ENCODE results near the gene CFAP251. TPM values are rescaled to one million over a fixed set of nuclear protein-coding genes. Genes with fewer than 3 reads are reported as not detected.

CFAP251 gene
- polyA plus RNA-seq, 1 experiment: 1.3 TPM

GRCh38 chr12:121960541-121960940 lies 42.1 kb downstream of the CFAP251 start:
- POLR2A ChIA-PET: no interaction called here
- CTCF ChIA-PET: interaction anchor here (1.3 kb wide), 1 partner anchor 45 kb away, joined by 3 read pairs; no protein-coding TSS in a partner anchor

DNA sequence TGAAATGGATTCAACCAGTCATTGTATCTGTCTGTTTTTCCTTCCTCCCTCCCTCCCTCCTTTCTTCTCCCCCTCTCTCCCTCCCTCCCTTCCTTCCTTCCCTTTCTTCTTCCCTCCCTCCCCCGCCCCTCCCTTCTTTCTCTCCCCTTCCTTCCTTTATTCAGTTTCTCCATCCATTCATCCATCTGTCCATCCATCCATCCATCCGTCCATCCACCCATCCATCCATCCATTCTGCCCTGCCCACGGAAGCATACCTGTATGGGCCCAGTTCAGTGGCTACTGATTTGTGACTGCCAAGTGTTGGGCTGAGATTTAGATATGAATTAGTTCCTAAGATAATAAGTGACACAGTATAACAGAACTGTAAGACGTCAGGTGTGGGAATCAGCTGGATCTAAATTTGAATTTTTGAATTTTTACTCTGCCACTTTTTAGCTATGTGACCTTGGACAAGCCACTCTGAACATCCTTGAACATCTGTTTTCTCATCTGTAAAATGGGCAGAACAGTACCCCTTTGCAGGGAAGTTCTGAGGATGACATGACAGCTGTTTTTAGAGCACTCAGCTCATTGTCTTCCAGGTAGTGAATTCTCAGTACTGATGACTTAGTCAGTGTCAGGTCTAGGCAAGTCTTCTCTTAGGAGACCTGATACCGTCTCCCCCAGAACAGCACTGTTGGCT lies 42.9 kb downstream of the CFAP251 start:
- H3K36me3 ChIP-seq (ENCODE audit: control insufficient read depth, insufficient read depth, low read length): no peaks in the 10 kb centered on the region; the same call in 1 of the 2 replicates
- ChIA-PET CTCF (interaction anchor here (0.8 to 1.2 kb wide), 3 partner anchors 13 to 19 kb away, joined by 3 read pairs; no protein-coding TSS in a partner anchor), POLR2A (no interaction called here)
- no peak for DNase-seq (ENCODE audit: low read depth)
- no peak overlapping the region for H3K4me3 ChIP-seq (ENCODE audit: low read depth, low read length)
- H3K27me3 ChIP-seq (ENCODE audit: control insufficient read depth, insufficient read depth, low read length): no peaks in the 10 kb centered on the region; the same call in 1 of the 2 replicates
- TF ChIP-seq, protein P1, sequence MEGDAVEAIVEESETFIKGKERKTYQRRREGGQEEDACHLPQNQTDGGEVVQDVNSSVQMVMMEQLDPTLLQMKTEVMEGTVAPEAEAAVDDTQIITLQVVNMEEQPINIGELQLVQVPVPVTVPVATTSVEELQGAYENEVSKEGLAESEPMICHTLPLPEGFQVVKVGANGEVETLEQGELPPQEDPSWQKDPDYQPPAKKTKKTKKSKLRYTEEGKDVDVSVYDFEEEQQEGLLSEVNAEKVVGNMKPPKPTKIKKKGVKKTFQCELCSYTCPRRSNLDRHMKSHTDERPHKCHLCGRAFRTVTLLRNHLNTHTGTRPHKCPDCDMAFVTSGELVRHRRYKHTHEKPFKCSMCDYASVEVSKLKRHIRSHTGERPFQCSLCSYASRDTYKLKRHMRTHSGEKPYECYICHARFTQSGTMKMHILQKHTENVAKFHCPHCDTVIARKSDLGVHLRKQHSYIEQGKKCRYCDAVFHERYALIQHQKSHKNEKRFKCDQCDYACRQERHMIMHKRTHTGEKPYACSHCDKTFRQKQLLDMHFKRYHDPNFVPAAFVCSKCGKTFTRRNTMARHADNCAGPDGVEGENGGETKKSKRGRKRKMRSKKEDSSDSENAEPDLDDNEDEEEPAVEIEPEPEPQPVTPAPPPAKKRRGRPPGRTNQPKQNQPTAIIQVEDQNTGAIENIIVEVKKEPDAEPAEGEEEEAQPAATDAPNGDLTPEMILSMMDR (IDR thresholded peaks at IDR 0.05; ENCODE audit: insufficient read depth, low read depth, low read length): no peak

More at GRCh38 chr12:121960541-121960940, 42.1 kb downstream of the CFAP251 start:
- TF ChIP-seq, protein P1 (IDR thresholded peaks at IDR 0.05; ENCODE audit: insufficient read depth, low read depth, low read length): no peak
- DNase-seq (ENCODE audit: low read depth): no peak
- no peaks in the 10 kb centered on the region; the same call in 1 of the 2 replicates for H3K27me3 ChIP-seq (ENCODE audit: control insufficient read depth, insufficient read depth, low read length)
- H3K4me3 ChIP-seq (ENCODE audit: low read depth, low read length): no peak overlapping the region
- H3K36me3 ChIP-seq (ENCODE audit: control insufficient read depth, insufficient read depth, low read length): no peaks in the 10 kb centered on the region; the same call in 1 of the 2 replicates

DNA sequence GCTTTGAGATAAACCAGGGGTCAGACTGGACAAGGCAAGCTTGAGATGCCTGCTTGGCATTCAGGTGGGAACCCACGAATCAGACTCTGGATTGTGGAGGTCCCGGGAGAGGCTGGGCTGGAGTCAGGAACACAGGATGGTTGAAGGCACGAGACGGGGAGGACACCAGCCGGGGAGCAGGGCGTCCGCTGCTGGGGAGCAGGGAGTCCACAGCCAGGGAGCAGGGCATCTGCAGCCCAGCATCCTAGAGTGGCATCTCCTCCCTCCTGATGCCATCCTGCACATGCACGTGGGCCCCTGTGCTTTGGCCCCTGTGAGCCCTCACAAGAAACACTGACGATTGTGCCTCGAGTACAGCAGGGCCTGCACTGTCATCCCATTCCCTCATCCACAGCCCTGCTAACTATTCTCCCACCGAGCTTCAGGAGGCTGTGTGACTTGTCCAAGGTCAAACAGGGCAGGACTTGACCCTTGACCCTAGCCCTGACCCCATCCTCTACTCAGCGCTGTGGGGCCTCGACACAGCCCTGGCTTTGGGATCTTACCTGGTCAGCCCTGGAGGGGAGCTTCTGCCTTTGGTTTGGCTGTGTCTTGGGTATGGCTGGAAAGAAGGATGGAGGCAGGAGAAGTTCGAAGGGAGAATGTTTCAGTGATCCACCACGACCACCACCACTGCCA lies 45.1 kb downstream of the CFAP251 start:
- no peak for DNase-seq (ENCODE audit: low read depth)
- H3K4me3 ChIP-seq (ENCODE audit: low read depth, low read length): no peak overlapping the region
- CTCF ChIA-PET: interaction anchor here (1.3 kb wide), 1 partner anchor 45 kb away, joined by 4 read pairs; the partner anchor contains the start of gene CFAP251
- peaks cover 2% of the 10 kb centered on the region; the same call in 1 of the 2 replicates for H3K27me3 ChIP-seq (ENCODE audit: control insufficient read depth, insufficient read depth, low read length)
- no peaks in the 10 kb centered on the region; the same call in none of the 2 replicates for H3K36me3 ChIP-seq (ENCODE audit: control insufficient read depth, insufficient read depth, low read length)
- POLR2A ChIA-PET: no interaction called here
- TF ChIP-seq, protein P1 (IDR thresholded peaks at IDR 0.05; ENCODE audit: insufficient read depth, low read depth, low read length): no peak

GRCh38 chr12:121964813-121965643 lies 46.6 kb downstream of the CFAP251 start:
- TF ChIP-seq, protein P1 (IDR thresholded peaks at IDR 0.05; ENCODE audit: insufficient read depth, low read depth, low read length): no peak
- Histone ChIP-seq H3K4me3 (ENCODE audit: low read depth, low read length) (no peak overlapping the region), H3K36me3 (ENCODE audit: control insufficient read depth, insufficient read depth, low read length) (no peaks in the 10 kb centered on the region; the same call in none of the 2 replicates), H3K27me3 (ENCODE audit: control insufficient read depth, insufficient read depth, low read length) (peaks cover 2% of the 10 kb centered on the region; the same call in 1 of the 2 replicates)
- CTCF ChIA-PET: no interaction called here
- peak; percentile 72 for DNase-seq (ENCODE audit: low read depth)
- POLR2A ChIA-PET: no interaction called here

All from BJ (cell line).